ENCODE measurements around the gene ALPK3. TPM values are rescaled to one million over a fixed set of nuclear protein-coding genes. Genes with fewer than 3 reads are reported as not detected.

Gene ALPK3
- total RNA-seq, 4 donors from 2014 or later: 131 to 406 (median 305) TPM

DNA sequence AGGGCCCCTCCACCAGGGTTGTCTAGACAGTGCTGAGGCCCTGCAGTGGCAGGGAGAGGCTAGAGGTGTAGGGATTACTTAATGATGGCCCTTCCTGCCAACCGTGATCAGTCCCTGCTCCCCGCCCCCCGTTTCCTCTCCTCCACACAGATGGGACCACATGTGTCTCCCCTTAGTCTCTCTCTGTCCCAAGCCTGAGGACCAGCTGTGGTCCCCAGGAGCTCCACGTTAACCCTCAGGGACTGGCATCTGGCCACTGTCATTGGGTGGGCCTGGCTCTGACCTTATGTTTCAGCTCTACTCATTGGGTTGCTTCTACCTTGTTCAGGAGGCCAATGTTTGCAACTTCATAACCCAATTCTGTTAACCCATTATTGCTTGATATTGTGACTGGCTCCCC lies 6.0 kb upstream of the ALPK3 start:
- DNase-seq (no peak), ATAC-seq (no peak)
- Histone ChIP-seq H3K4me1 (peaks cover 4 to 11% of the 10 kb centered on the region in 2 donors), H3K4me3 (no peak overlapping the region), H3K27me3 (no peaks in the 10 kb centered on the region), H3K27ac (no peak overlapping the region), H3K9me3 (no peaks in the 10 kb centered on the region), H3K36me3 (peaks cover 0 to 3% of the 10 kb centered on the region in 2 donors)
- TF ChIP-seq POLR2A (IDR thresholded peaks at IDR 0.05) (no peak), CTCF (IDR thresholded peaks at IDR 0.05 in 4 of 5, conservative IDR thresholded peaks at IDR 0.05 in 1 of 5) (no peak)
- intact Hi-C loops (cut with DNase I; ENCODE audit: low total_unique reads): loop anchor here (10.0 kb wide), 1 partner anchor 216 kb away; no protein-coding TSS in a partner anchor
- in situ Hi-C loops (cut with MboI; ENCODE audit: low sequenced_read_pairs in 4 of 4): loop anchor here in 1 of 4 donors (10.0 kb wide), 1 partner anchor 56 kb away; no protein-coding TSS in a partner anchor

- no peak overlapping the region for H3K4me3 ChIP-seq
- DNase-seq: no peak
- ATAC-seq: no peak
- no peak overlapping the region for H3K27ac ChIP-seq
- intact Hi-C loops (cut with DNase I; ENCODE audit: low total_unique reads) (loop anchor here (10.0 kb wide), 1 partner anchor 217 kb away; no protein-coding TSS in a partner anchor), in situ Hi-C loops (cut with MboI; ENCODE audit: low sequenced_read_pairs in 4 of 4) (loop anchor here in 1 of 4 donors (10.0 kb wide), 1 partner anchor 57 kb away; no protein-coding TSS in a partner anchor)
- no peaks in the 10 kb centered on the region for H3K36me3 ChIP-seq
- TF ChIP-seq CTCF (IDR thresholded peaks at IDR 0.05 in 4 of 5, conservative IDR thresholded peaks at IDR 0.05 in 1 of 5): no peak
- H3K9me3 ChIP-seq: no peaks in the 10 kb centered on the region
- no peaks in the 10 kb centered on the region for H3K27me3 ChIP-seq
- peaks cover 9 to 16% of the 10 kb centered on the region in 2 donors for H3K4me1 ChIP-seq
These were observed 5.3 kb upstream of the ALPK3 start for GRCh38 chr15:84811828-84812227.

GRCh38 chr15:84812842-84813241 lies 4.3 kb upstream of the ALPK3 start:
- intact Hi-C loops (cut with DNase I; ENCODE audit: low total_unique reads): loop anchor here (10.0 kb wide), 1 partner anchor 218 kb away; no protein-coding TSS in a partner anchor
- no peak for DNase-seq
- in situ Hi-C loops (cut with MboI; ENCODE audit: low sequenced_read_pairs in 4 of 4): loop anchor here in 1 of 4 donors (10.0 kb wide), 1 partner anchor 58 kb away; no protein-coding TSS in a partner anchor

GRCh38 chr15:84813435-84813834 lies 3.7 kb upstream of the ALPK3 start:
- TF ChIP-seq POLR2A (IDR thresholded peaks at IDR 0.05): no peak
- Histone ChIP-seq H3K36me3 (no peaks in the 10 kb centered on the region), H3K9me3 (no peaks in the 10 kb centered on the region), H3K27me3 (no peaks in the 10 kb centered on the region), H3K4me1 (peaks cover 10 to 24% of the 10 kb centered on the region in 2 donors), H3K4me3 (no peak overlapping the region), H3K27ac (no peak overlapping the region)
- intact Hi-C loops (cut with DNase I; ENCODE audit: low total_unique reads) (loop anchor here (10.0 kb wide), 1 partner anchor 219 kb away; no protein-coding TSS in a partner anchor), in situ Hi-C loops (cut with MboI; ENCODE audit: low sequenced_read_pairs in 4 of 4) (loop anchor here in 1 of 4 donors (10.0 kb wide), 1 partner anchor 59 kb away; no protein-coding TSS in a partner anchor)
- DNase-seq (no peak), ATAC-seq (no peak)

More at GRCh38 chr15:84812842-84813241, 4.3 kb upstream of the ALPK3 start:
- Histone ChIP-seq H3K27ac (no peak overlapping the region), H3K27me3 (no peaks in the 10 kb centered on the region), H3K36me3 (no peaks in the 10 kb centered on the region), H3K4me1 (peaks cover 10 to 18% of the 10 kb centered on the region in 2 donors), H3K4me3 (no peak overlapping the region), H3K9me3 (no peaks in the 10 kb centered on the region)
- no peak for ATAC-seq
- TF ChIP-seq CTCF (IDR thresholded peaks at IDR 0.05 in 4 of 5, conservative IDR thresholded peaks at IDR 0.05 in 1 of 5): no peak
- TF ChIP-seq POLR2A (IDR thresholded peaks at IDR 0.05): no peak

GRCh38 chr15:84813931-84814330 lies 3.2 kb upstream of the ALPK3 start:
- H3K27ac ChIP-seq: no peak overlapping the region
- H3K4me1 ChIP-seq: peaks cover 10 to 29% of the 10 kb centered on the region in 2 donors
- ATAC-seq (no peak), DNase-seq (no peak)
- H3K9me3 ChIP-seq: no peaks in the 10 kb centered on the region
- H3K27me3 ChIP-seq: no peaks in the 10 kb centered on the region
- intact Hi-C loops (cut with DNase I; ENCODE audit: low total_unique reads): loop anchor here (10.0 kb wide), 1 partner anchor 219 kb away; no protein-coding TSS in a partner anchor
- no peaks in the 10 kb centered on the region for H3K36me3 ChIP-seq
- H3K4me3 ChIP-seq: no peak overlapping the region
- in situ Hi-C loops (cut with MboI; ENCODE audit: low sequenced_read_pairs in 4 of 4): loop anchor here in 1 of 4 donors (10.0 kb wide), 1 partner anchor 59 kb away; no protein-coding TSS in a partner anchor
- no peak for TF ChIP-seq CTCF (IDR thresholded peaks at IDR 0.05 in 4 of 5, conservative IDR thresholded peaks at IDR 0.05 in 1 of 5)
- TF ChIP-seq POLR2A (IDR thresholded peaks at IDR 0.05): no peak
